ENCODE results near the gene ST6GALNAC1. TPM values are rescaled to one million over a fixed set of nuclear protein-coding genes. Genes with fewer than 3 reads are reported as not detected.

The ST6GALNAC1 gene
- total and polyA plus RNA-seq, 2 of the 8 experiments (the other 6 are each of a cell fraction or from before 2014, with no cell fraction given), result not detected

GRCh38 chr17:76578376-76578775 is 65.2 kb downstream of the ST6GALNAC1 start:
- 82% methylated on average over 5 of the region's 5 CpGs; no CpG with 5 or more reads in 1 of the 2 experiments for WGBS, 2 experiments (ENCODE audit: extremely low coverage in 1 of 2, insufficient coverage in 1 of 2, insufficient read length in 1 of 2, insufficient replicate concordance in 2 of 2, low coverage in 1 of 2, low lambda C conversion rate in 2 of 2, missing lambda C conversion rate in 1 of 2)
- H3K56ac ChIP-seq (replicated peaks; ENCODE audit: insufficient read length, low read depth, low read length), result no peak overlapping the region
- peaks cover 0 to 30% (median 24%) of the 10 kb centered on the region in 4 experiments; a peak in 6 of 7 replicates for H3K27me3 ChIP-seq (replicated peaks in 1 of 4; ENCODE audit: control insufficient read depth in 3 of 4, extremely low read depth in 1 of 4, insufficient read depth in 3 of 4, low read length in 3 of 4)
- ChIA-PET CTCF (ENCODE audit: partially characterized antibody) (interaction anchor here (0.7 to 2.7 kb wide), 9 partner anchors 12 to 105 kb away, joined by 3 to 13 read pairs (median 6); no protein-coding TSS in a partner anchor), POLR2A (ENCODE audit: partially characterized antibody) (interaction anchor here (1.2 to 6.0 kb wide), 4 partner anchors 9 to 20 kb away, joined by 4 to 40 read pairs (median 20); a partner anchor contains a TSS)
- no peak overlapping the region for H4K8ac ChIP-seq (ENCODE audit: extremely low read depth, insufficient read depth, low read length)
- H2BK120ac ChIP-seq (replicated peaks; ENCODE audit: low read depth, low read length), result no peak overlapping the region
- no peaks in the 10 kb centered on the region for H3K9me3 ChIP-seq (ENCODE audit: insufficient read depth in 2 of 2, low read depth in 1 of 2, low read length in 1 of 2)
- TF ChIP-seq BCL11A (IDR thresholded peaks at IDR 0.05; ENCODE audit: low read depth in 2 of 2, low read length in 2 of 2), result no peak
- TF ChIP-seq HDAC2 (IDR thresholded peaks at IDR 0.05; ENCODE audit: borderline replicate concordance in 1 of 2, low read depth in 2 of 2, low read length in 2 of 2), result no peak
- TF ChIP-seq SP1 (IDR thresholded peaks at IDR 0.05; ENCODE audit: low read depth, low read length), result no peak
- TF ChIP-seq CTCF (IDR thresholded peaks at IDR 0.05; ENCODE audit: control extremely low read depth in 1 of 3, insufficient read depth in 1 of 3, low read depth in 1 of 3, low read length in 3 of 3), result no peak
- TF ChIP-seq JUND (IDR thresholded peaks at IDR 0.05; ENCODE audit: low read length), result no peak
- TF ChIP-seq MAFK (IDR thresholded peaks at IDR 0.05; ENCODE audit: low read depth, low read length), result no peak
- TF ChIP-seq SIN3A (conservative IDR thresholded peaks at IDR 0.05 in 1 of 2, IDR thresholded peaks at IDR 0.05 in 1 of 2; ENCODE audit: low read depth in 1 of 2, low read length in 2 of 2), result no peak
- no peak for TF ChIP-seq ZNF274 (IDR thresholded peaks at IDR 0.05; ENCODE audit: borderline replicate concordance, extremely low read depth, low read length)
- H4K5ac ChIP-seq (ENCODE audit: insufficient read length, low read depth, low read length), result no peak overlapping the region
- no peak overlapping the region for H2AFZ ChIP-seq (ENCODE audit: low read length)
- no peaks in the 10 kb centered on the region for H3K23me2 ChIP-seq (ENCODE audit: low read depth, low read length)
- H3K14ac ChIP-seq (ENCODE audit: insufficient read length), result no peak overlapping the region
- no peaks in the 10 kb centered on the region for H4K20me1 ChIP-seq (replicated peaks in 1 of 2; ENCODE audit: control insufficient read depth in 1 of 2, insufficient read depth in 2 of 2, low read length in 2 of 2)
- no peak overlapping the region for H2BK12ac ChIP-seq (ENCODE audit: low read depth, low read length)
- no peak overlapping the region for H3K27ac ChIP-seq (ENCODE audit: low read depth, low read length)
- no peak overlapping the region for H4K91ac ChIP-seq (replicated peaks; ENCODE audit: insufficient read length, low read length)
- H3K18ac ChIP-seq (ENCODE audit: extremely low read depth, low read length), result no peak overlapping the region
- no peaks in the 10 kb centered on the region for H3K36me3 ChIP-seq (ENCODE audit: control insufficient read depth in 2 of 4, insufficient read depth in 4 of 4, low read length in 3 of 4)
- no peak overlapping the region for H3K4ac ChIP-seq (replicated peaks; ENCODE audit: insufficient read length, low read depth, low read length)
- no peaks in the 10 kb centered on the region for H3K79me2 ChIP-seq (ENCODE audit: control insufficient read depth in 1 of 2, insufficient read depth in 2 of 2, low read length in 2 of 2)
- no peak overlapping the region for H3K4me3 ChIP-seq (ENCODE audit: extremely low read depth in 1 of 4, insufficient read depth in 2 of 4, low read depth in 3 of 4, low read length in 4 of 4)
- H3K23ac ChIP-seq (ENCODE audit: insufficient read length), result no peak overlapping the region
- H3K79me1 ChIP-seq (ENCODE audit: low read depth, low read length), result no peaks in the 10 kb centered on the region
- no peak overlapping the region for H2BK15ac ChIP-seq (ENCODE audit: low read length)
- FAIRE-seq (no peak), DNase-seq (ENCODE audit: low read depth in 1 of 2, low spot score in 2 of 2) (no peak)
- H3K4me1 ChIP-seq (replicated peaks in 1 of 4; ENCODE audit: control insufficient read depth in 3 of 4, insufficient read depth in 4 of 4, low read length in 3 of 4), result peaks cover 0 to 9% (median 4%) of the 10 kb centered on the region in 4 experiments; a peak in 5 of 7 replicates
- no peak overlapping the region for H2BK5ac ChIP-seq (ENCODE audit: low read depth, low read length)
- no peak overlapping the region for H3K4me2 ChIP-seq (ENCODE audit: insufficient read depth in 1 of 2, low read depth in 2 of 2, low read length in 2 of 2)
- no peak overlapping the region for H3K9ac ChIP-seq (replicated peaks in 1 of 4; ENCODE audit: extremely low read depth in 1 of 4, low read depth in 3 of 4, low read length in 3 of 4)
- no peak overlapping the region for H2BK20ac ChIP-seq (ENCODE audit: low read length)
- no peak overlapping the region for H2AK5ac ChIP-seq (ENCODE audit: low read depth, low read length)
